ENCODE results near the gene RNF144B. TPM values are rescaled to one million over a fixed set of nuclear protein-coding genes. Genes with fewer than 3 reads are reported as not detected.

The RNF144B gene
- total RNA-seq = 10 to 100 TPM; 13.3 to 43.5 (median 26.8) TPM

GRCh38 chr6:18387061-18387721, at the start of gene RNF144B:
Gene RNF144B, plus strand, starts transcription at chr6:18387350. Its CDS starts 12,185 bp downstream, at chr6:18399535.
- ATAC-seq (ENCODE audit: low FRiP score) = peak; percentile 97
- DNase-seq (ENCODE audit: low spot score) = peak; percentile 37
- TF ChIP-seq CTCF (IDR thresholded peaks at IDR 0.05) = no peak

- no peak for DNase-seq (ENCODE audit: low spot score)
- no peak for TF ChIP-seq CTCF (IDR thresholded peaks at IDR 0.05)
- no peak for ATAC-seq (ENCODE audit: low FRiP score)
Measured at GRCh38 chr6:18339599-18339998, 47.6 kb upstream of the RNF144B start.

GRCh38 chr6:18340781-18341551, 46.2 kb upstream of the RNF144B start:
- no peak for ATAC-seq (ENCODE audit: low FRiP score)

GRCh38 chr6:18342223-18342622, 44.9 kb upstream of the RNF144B start:
- no peak for TF ChIP-seq CTCF (IDR thresholded peaks at IDR 0.05)
- ATAC-seq (ENCODE audit: low FRiP score) (no peak), DNase-seq (ENCODE audit: low spot score) (no peak)

More at GRCh38 chr6:18340781-18341551, 46.2 kb upstream of the RNF144B start:
- no peak for TF ChIP-seq CTCF (IDR thresholded peaks at IDR 0.05)
- DNase-seq (ENCODE audit: low spot score) = no peak

- TF ChIP-seq CTCF (IDR thresholded peaks at IDR 0.05) = no peak
- ATAC-seq (ENCODE audit: low FRiP score) (no peak), DNase-seq (ENCODE audit: low spot score) (no peak)
Measured at GRCh38 chr6:18343741-18344140, 43.4 kb upstream of the RNF144B start.

- ATAC-seq (ENCODE audit: low FRiP score) = no peak
- no peak for DNase-seq (ENCODE audit: low spot score)
- TF ChIP-seq CTCF (IDR thresholded peaks at IDR 0.05) = no peak
Measured at GRCh38 chr6:18347021-18347577, 40.1 kb upstream of the RNF144B start.

Data from omental fat pad (tissue), 4 donors.